Measurements from ENCODE around the gene IQCN.

DNA sequence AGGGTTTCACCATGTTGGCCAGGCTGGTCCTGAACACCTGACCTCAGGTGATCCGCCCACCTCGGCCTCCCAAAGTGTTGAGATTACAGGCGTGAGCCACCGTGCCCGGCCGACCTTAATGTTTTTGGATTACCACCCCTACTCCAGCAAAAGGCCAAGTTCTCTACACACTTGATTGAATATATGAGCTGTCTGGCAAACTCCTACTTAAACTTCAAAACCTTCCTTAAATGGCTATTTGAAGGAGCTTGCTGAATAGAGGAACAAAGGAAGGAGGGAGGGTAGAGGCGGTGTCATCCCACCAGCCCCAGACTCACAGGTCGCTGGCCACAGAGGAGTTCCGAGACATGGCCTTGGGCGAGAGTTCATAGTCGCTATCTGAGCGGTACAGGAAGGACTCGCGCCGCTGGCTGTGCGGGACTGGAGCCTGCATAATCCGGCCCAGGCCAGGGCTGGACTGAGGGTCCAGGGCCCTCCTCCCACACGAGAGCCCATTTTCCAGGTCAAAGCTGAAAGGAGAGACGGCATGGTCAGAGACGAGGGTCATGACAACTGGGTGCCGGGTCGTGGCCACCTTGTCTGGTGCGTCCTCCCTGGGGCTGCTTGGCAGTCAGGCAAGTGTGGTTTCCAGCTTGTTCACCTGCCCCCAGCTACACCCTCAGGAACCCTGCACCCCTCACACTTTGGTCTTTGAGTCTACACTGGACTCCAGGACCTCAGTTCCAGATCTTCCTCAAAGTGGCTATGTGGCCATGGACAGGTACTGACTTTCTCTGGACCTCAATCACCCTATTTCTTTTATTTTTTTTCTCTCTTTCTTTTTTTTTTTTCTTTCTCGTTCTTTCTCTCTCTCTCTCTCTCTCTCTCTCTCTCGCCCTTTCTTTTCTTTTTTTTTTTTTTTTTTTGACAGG, 52.2 kb downstream of the IQCN start:
- TF ChIP-seq POLR2AphosphoS5 (IDR thresholded peaks at IDR 0.05) = no peak
- no peak for TF ChIP-seq POLR2A (IDR thresholded peaks at IDR 0.05)
- TF ChIP-seq, protein P1, sequence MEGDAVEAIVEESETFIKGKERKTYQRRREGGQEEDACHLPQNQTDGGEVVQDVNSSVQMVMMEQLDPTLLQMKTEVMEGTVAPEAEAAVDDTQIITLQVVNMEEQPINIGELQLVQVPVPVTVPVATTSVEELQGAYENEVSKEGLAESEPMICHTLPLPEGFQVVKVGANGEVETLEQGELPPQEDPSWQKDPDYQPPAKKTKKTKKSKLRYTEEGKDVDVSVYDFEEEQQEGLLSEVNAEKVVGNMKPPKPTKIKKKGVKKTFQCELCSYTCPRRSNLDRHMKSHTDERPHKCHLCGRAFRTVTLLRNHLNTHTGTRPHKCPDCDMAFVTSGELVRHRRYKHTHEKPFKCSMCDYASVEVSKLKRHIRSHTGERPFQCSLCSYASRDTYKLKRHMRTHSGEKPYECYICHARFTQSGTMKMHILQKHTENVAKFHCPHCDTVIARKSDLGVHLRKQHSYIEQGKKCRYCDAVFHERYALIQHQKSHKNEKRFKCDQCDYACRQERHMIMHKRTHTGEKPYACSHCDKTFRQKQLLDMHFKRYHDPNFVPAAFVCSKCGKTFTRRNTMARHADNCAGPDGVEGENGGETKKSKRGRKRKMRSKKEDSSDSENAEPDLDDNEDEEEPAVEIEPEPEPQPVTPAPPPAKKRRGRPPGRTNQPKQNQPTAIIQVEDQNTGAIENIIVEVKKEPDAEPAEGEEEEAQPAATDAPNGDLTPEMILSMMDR (IDR thresholded peaks at IDR 0.05) = no peak

Measured in prostate gland (tissue), 2 donors.